Measurements from ENCODE around the gene DCP1A.

Gene DCP1A

DNA sequence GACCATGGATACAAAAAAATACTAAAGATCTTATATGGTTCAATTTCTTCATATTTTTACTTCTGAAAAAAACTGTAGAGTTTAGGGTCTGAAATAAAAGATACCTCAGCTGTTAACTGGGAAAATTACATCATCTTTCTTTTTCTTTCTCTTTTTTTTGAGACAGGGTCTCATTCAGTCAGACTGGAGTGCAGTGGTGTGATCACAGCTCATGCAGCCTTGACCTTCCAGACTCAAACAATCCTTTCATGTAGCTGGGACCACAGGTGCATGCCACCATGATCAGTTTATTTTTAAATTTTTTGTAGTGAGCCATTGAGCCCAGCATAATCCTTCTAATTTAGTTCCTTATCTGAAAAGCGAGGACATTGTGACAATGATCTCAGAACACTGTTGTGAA is 51.9 kb downstream of the DCP1A start:
- DNase-seq (ENCODE audit: extremely low read depth, low read depth): no peak
- TF ChIP-seq, protein P1, sequence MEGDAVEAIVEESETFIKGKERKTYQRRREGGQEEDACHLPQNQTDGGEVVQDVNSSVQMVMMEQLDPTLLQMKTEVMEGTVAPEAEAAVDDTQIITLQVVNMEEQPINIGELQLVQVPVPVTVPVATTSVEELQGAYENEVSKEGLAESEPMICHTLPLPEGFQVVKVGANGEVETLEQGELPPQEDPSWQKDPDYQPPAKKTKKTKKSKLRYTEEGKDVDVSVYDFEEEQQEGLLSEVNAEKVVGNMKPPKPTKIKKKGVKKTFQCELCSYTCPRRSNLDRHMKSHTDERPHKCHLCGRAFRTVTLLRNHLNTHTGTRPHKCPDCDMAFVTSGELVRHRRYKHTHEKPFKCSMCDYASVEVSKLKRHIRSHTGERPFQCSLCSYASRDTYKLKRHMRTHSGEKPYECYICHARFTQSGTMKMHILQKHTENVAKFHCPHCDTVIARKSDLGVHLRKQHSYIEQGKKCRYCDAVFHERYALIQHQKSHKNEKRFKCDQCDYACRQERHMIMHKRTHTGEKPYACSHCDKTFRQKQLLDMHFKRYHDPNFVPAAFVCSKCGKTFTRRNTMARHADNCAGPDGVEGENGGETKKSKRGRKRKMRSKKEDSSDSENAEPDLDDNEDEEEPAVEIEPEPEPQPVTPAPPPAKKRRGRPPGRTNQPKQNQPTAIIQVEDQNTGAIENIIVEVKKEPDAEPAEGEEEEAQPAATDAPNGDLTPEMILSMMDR (IDR thresholded peaks at IDR 0.05; ENCODE audit: low read depth, low read length, missing control alignments): no peak
- no peak overlapping the region for H3K4me3 ChIP-seq (replicated peaks; ENCODE audit: low read depth, low read length)

DNA sequence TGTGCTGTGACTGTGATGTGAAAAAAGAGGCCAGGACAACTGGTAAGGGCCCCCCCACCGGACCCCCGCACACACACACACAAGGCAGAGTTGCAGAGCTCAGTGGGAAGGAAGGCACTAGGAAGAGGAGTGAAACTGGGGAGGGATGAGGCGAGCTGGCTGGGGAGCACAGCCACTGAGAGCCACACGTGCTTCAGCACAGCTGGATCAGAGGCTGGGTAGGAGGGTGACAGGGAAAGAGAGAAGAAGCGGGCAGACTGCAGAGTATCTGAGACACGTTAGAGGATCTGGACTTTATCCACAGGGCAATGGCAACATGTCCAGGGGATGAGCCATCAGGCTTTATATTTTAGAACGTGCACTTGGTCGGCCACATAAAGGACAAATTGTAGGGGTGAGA is 53.5 kb downstream of the DCP1A start:
- TF ChIP-seq, protein P1 (IDR thresholded peaks at IDR 0.05; ENCODE audit: low read depth, low read length, missing control alignments): no peak
- no peak for DNase-seq (ENCODE audit: extremely low read depth, low read depth)
- no peak overlapping the region for H3K4me3 ChIP-seq (replicated peaks; ENCODE audit: low read depth, low read length)

DNA sequence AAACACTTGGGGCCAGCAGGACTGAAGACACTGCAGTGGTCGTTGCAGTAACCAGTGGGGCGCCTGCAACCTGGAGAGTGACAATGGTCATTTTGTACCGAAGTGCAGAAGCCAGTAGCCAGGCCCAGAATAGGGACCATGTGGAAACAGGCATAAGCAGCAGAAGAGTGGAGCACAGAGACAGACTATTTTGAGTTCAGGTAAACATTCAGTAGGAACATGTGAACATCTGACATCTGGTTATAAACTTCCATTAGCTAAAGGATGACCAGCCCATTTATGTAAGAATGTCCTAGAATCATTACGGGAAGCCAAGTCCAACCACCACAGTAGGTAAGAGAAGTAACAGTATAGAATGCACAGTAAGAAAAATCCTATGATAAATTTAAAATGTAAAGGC is 59.1 kb downstream of the DCP1A start:
- H3K4me3 ChIP-seq (replicated peaks; ENCODE audit: low read depth, low read length): no peak overlapping the region
- TF ChIP-seq, protein P1 (IDR thresholded peaks at IDR 0.05; ENCODE audit: low read depth, low read length, missing control alignments): no peak
- DNase-seq (ENCODE audit: extremely low read depth, low read depth): no peak

DNA sequence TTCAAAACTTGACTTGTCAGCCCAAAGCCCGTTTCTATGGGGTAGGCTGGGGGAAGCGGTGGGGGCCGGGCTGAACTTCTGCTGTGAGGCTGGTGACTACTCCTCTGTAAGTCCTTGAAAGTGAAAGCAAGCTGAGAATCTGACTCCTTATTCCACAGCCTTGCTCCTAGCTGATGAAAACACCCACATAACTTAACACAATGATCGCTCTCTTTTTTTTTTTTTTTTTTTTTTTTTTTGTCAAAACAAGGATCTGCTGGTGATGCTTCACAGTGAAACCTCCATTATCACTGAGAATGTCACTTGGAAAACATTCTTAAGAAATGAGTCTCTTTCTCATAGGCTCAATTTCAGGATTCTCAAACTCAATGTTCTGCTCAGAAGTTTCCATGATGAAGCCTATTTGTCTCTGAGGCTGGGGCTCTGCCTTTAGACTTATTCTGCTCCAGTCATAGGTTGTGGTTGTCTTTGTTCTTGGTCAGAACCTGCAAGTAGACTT is 60.2 kb downstream of the DCP1A start:
- DNase-seq (ENCODE audit: extremely low read depth, low read depth): no peak
- no peak overlapping the region for H3K4me3 ChIP-seq (replicated peaks; ENCODE audit: low read depth, low read length)
- TF ChIP-seq, protein P1 (IDR thresholded peaks at IDR 0.05; ENCODE audit: low read depth, low read length, missing control alignments): no peak

DNA sequence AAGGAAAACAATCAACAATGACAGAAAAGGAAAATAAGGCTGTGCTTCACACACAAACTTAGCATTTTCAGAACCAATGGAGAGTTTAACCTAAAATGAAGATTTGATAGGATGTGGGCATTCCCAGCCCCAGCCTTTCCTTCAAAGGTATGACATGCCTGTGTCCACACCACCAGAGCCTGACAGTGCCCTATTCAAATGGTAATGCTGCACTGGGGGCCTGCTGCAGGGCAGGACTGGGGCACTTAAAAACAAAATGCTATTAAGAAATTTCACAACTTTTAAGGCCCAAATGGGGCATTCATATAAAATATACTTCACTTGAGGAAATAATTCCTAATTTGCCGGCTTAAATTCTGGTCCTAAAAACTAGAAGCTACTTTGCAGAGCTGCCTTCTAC is 60.6 kb downstream of the DCP1A start:
- DNase-seq (ENCODE audit: extremely low read depth, low read depth): no peak
- TF ChIP-seq, protein P1 (IDR thresholded peaks at IDR 0.05; ENCODE audit: low read depth, low read length, missing control alignments): no peak

DNA sequence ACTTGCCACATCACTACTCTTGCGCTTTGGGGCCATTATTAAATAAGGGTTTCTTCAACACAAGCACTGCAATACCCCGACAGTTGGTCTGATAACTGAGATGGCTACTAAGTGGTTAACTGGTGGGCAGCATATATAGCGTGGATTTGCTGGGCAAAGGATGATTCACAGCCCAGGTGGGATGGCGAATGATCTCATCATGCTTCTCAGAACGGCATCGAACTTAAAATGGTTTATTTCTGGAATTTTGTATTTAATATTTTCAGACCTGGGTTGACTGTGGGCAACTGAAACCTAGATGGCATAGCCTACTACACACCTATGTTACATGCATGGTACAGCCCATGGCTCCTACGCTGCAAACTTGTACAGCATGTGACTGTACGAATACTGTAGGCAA is 64.8 kb downstream of the DCP1A start:
- no peak overlapping the region for H3K4me3 ChIP-seq (replicated peaks; ENCODE audit: low read depth, low read length)
- DNase-seq (ENCODE audit: extremely low read depth, low read depth): no peak
- TF ChIP-seq, protein P1 (IDR thresholded peaks at IDR 0.05; ENCODE audit: low read depth, low read length, missing control alignments): no peak

More for the DNA sequence above, 60.6 kb downstream of the DCP1A start:
- H3K4me3 ChIP-seq (replicated peaks; ENCODE audit: low read depth, low read length): no peak overlapping the region

DNA sequence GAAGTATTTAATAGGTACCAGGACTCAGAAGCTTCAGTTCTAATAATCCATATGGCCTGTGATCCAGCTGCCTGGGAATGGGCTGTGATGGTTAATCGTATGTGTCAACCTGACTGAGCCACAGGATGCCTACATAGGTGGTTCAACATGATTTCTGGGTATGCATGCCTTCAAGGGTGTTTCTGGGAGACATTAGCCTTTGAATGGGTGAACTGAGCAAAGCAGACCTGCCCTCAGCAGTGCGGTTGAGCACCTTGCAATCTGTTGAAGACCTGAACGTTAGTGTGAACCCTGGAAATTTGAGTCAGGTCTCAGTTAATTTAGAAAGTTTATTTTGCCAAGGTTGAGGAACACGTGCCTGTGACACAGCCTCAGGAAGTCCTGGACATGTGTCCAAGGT is 68.7 kb downstream of the DCP1A start:
- TF ChIP-seq, protein P1 (IDR thresholded peaks at IDR 0.05; ENCODE audit: low read depth, low read length, missing control alignments): no peak
- DNase-seq (ENCODE audit: extremely low read depth, low read depth): no peak
- no peak overlapping the region for H3K4me3 ChIP-seq (replicated peaks; ENCODE audit: low read depth, low read length)
